HUES6 (cell line): ENCODE data around the gene PRSS21.
A peak's percentile ranks its signal among the peaks of the same experiment; 100 is the strongest.

ENCODE experiments used
- H3K27ac ChIP-seq: 2 replicates; pipeline ENCODE4 v1.7.0; 2013; ENCODE audit warnings: low read depth, mild to moderate bottlenecking, low read length, inconsistent platforms
- H3K27me3 ChIP-seq: 2 replicates; pipeline ENCODE4 v1.6.1; 2013; ENCODE audit warnings: low read length; ENCODE audit not compliant: control insufficient read depth, insufficient read depth
- H3K36me3 ChIP-seq: 2 replicates; pipeline ENCODE4 v1.6.1; 2013; ENCODE audit warnings: low read length; ENCODE audit not compliant: control insufficient read depth, insufficient read depth
- H3K4me1 ChIP-seq: 2 replicates; pipeline ENCODE4 v1.6.1; 2013; ENCODE audit warnings: low read length; ENCODE audit not compliant: control insufficient read depth, insufficient read depth
- H3K4me3 ChIP-seq: 2 replicates; pipeline ENCODE4 v1.5.1; 2013; ENCODE audit warnings: low read depth, low read length
- H3K9ac ChIP-seq: one replicate; pipeline ENCODE4 v1.6.1; 2013; ENCODE audit warnings: mild to moderate bottlenecking, low read length
- H3K9me3 ChIP-seq: 2 replicates; pipeline ENCODE4 v1.6.1; 2013; ENCODE audit warnings: low read depth, low read length; ENCODE audit not compliant: control insufficient read depth, insufficient read depth

The PRSS21 gene

DNA sequence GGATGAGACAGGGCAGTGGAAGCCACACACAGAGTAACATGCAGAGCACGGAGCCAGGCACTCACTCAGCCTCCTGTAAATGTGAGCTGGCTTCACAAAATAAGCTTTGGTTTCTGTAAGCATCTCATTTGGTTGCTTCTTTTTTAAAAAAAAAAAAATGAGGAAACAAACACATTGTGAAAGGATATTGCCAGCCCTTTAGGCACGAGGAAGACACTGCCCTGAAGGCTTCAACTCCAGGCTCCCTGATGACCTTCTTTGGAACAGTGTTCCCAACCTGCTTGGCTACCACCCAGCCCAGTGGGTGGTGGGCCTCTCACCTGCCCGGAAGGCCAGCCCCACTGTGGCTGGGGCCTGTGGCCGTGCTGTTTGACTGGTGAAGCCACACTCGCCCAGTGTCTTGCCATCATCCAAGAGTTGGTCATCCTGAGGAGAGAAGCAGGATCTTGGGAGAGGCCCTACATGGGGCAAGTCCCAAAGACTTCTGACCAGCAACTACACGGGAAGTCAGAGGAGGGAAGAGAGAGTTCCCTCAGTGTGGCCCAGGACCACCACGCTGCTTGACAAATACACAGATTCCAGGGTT is 41.8 kb upstream of the PRSS21 start:
- H3K9me3 ChIP-seq, result no peaks in the 10 kb centered on the region
- H3K36me3 ChIP-seq, result peaks cover 54% of the 10 kb centered on the region
- H3K27me3 ChIP-seq, result no peaks in the 10 kb centered on the region
- H3K4me1 ChIP-seq, result peaks cover 15% of the 10 kb centered on the region
- H3K27ac ChIP-seq, result no peak overlapping the region
- H3K9ac ChIP-seq, result no peak overlapping the region
- no peak overlapping the region for H3K4me3 ChIP-seq

DNA sequence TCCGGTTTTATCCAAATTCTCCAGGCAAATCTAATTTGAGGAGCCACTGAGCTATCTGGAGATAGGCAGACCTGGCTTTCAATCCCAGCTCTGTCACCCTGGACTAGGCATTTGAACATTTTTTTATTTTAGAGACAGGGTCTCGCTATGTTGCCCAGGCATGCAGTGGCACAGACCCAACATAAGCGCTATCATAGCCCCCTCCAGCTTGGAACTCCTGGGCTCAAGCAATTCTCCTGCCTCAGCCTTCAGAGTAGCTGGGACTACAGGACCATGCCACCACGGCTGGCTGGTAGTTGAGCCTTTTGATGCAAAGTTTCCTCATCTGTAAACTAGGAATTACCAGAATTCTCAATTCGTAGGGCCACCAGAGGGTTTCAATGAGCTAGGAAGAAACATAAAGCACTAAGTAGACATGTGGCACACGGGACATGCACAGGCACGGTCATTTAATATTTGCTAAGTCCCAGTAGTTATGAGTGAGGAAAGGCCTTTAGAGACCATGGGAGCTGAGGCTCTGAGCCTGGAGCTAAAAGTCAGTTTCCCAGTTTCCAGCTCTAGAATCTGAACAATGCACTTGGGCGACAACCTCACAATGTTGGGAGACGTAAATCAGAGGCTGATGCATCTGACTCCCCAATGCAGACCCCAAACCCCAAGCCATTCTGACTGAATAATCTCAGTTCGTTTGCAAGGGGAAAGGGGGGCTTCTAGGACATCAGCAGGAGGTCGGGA is 41.1 kb upstream of the PRSS21 start:
- peak overlapping the region; percentile 95 for H3K9ac ChIP-seq
- no peaks in the 10 kb centered on the region for H3K27me3 ChIP-seq
- no peaks in the 10 kb centered on the region for H3K9me3 ChIP-seq
- H3K4me1 ChIP-seq, result peaks cover 18% of the 10 kb centered on the region
- H3K27ac ChIP-seq, result peak overlapping the region; percentile 84; the same call in 1 of the 2 replicates
- peak overlapping the region; percentile 90 for H3K4me3 ChIP-seq
- H3K36me3 ChIP-seq, result peaks cover 47% of the 10 kb centered on the region

DNA sequence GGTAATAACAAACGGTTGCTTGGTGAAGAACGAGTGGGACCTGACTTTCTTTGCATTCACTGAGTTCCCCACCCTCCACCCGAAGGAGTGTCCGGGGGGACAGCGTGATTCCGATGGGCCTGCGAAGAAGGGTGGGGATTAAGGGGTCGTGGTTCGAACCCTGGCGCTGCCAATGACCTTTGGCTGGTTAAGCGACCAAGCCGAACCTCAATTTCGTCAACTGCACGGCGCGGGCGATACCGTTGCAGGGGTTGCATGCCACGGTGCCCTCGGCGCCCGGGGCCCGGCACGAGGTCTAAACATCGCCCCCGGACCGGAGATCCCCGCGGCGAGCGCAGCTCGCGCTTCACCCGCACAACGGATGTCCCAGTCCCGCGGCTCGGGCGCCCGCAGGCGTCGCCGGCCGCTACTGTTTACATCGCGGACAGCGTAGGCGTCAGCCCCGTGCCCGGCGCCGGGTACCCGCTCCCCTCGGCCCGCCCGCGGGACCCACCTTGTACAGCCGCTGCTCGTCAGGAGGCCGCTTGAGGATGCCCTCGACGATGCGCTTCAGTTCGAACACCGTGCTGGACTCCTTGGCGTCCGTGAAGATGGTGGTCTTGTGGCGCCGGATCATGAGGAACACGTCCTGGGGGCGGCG is 40.4 kb upstream of the PRSS21 start:
- H3K27me3 ChIP-seq, result no peaks in the 10 kb centered on the region
- H3K9me3 ChIP-seq, result no peaks in the 10 kb centered on the region
- H3K36me3 ChIP-seq, result peaks cover 40% of the 10 kb centered on the region
- peak overlapping the region; percentile 95 for H3K9ac ChIP-seq
- peak overlapping the region; percentile 90 for H3K4me3 ChIP-seq
- peak overlapping the region; percentile 84; the same call in 1 of the 2 replicates for H3K27ac ChIP-seq
- peaks cover 18% of the 10 kb centered on the region for H3K4me1 ChIP-seq

DNA sequence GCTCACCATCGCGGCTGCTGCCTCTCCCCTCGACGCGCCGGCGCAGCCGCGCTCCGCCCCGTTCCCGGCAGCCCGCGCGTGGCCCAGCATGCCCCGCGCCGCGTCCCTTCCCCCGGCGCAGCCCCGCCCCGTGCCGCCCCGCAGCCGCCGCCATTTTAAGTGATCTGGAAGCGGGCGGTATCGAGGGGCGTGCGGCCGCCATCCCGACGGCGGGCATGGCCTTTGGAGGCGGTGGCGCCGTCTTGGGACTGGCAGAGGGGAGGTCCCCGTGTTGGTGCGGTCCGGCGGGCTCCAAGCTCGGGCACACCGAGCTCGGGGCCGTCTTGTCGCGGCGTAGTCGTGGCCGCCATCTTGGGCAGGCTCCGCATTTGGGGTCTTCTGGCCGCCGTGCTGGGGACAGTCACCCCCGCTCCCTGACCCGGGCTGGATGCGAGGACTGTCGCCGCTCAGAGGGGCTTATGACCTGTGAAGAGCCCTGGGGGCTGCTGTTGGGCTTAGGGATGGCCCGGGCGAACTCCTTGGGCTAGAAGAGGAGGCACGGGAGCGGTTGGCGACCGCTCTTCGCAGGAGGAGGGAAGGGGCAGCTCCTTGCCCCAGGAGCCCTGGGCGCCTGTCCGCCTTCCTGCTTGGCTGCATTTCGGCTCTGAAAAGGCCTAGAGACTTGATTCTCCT is 39.7 kb upstream of the PRSS21 start, which contains the start of gene ELOB:
ELOB (minus strand) TSS at position 50 of the 672 bp plus-strand sequence; CDS start at position 9, 41 bp downstream.
- Histone ChIP-seq H3K27ac (peak within 1 kb of the TSS; percentile 98), H3K9ac (peak within 1 kb of the TSS; percentile 100), H3K4me3 (peak within 1 kb of the TSS; percentile 99), H3K4me1 (peaks cover 18% of the 10 kb centered on the region), H3K36me3 (peaks cover 33% of the 10 kb centered on the region), H3K27me3 (no peaks in the 10 kb centered on the region), H3K9me3 (no peaks in the 10 kb centered on the region)

DNA sequence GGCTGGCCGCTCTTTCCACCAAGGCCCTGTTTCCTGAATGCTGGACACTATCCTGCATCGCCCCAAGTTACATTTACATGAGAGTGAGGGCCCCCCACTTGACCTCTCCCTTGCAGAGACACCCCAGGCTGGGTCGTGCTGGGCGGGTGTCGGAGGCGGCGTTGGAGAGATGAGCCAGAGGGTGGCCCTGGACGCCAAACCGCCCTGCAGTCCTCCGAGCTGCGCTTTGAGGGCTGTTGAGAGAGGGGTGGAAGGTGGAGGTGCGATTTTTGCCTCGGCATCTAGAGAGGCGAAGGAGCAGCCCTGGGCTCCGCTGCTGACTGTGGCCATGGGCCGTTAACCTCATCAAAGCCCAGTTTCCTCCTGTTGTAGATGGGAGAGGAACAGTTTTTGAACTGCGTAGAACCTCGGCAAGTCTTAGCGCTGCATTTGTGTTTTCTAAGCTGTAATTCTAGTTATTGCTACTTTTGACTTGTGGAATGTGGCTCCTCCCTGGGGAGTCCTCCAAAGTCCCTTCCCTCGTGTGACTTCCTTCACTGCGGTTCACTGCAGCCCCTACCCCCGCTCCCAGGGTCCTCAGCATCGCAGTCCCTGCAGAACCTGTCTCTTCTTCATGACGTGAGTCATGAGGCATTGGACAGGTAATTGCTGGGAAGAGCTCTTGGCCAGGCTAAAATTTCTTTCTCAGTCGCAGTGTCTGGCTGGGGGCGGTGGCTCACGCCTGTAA is 39.0 kb upstream of the PRSS21 start:
- peak overlapping the region; percentile 98 for H3K27ac ChIP-seq
- H3K4me1 ChIP-seq, result peaks cover 18% of the 10 kb centered on the region
- H3K36me3 ChIP-seq, result peaks cover 27% of the 10 kb centered on the region
- H3K4me3 ChIP-seq, result peak overlapping the region; percentile 99
- H3K9ac ChIP-seq, result peak overlapping the region; percentile 100
- H3K27me3 ChIP-seq, result no peaks in the 10 kb centered on the region
- H3K9me3 ChIP-seq, result no peaks in the 10 kb centered on the region

DNA sequence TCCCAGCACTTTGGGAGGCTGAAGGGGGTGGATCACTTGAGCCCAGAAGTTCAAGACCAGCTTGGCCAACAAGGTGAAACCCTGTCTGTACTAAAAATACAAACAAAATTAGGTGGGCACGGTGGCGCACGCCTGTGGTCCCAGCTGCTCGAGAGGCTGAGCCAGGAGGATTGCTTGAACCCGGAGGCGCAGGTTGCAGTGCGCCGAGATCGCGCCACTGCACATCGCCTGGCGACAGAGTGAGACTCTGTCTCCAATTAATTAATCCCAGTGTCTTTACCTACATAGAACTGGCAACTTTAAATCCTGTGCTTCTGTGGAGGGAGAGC is 38.4 kb upstream of the PRSS21 start:
- H3K9ac ChIP-seq, result peak overlapping the region; percentile 100
- peaks cover 22% of the 10 kb centered on the region for H3K36me3 ChIP-seq
- H3K27ac ChIP-seq, result peak overlapping the region; percentile 98; the same call in 1 of the 2 replicates
- no peaks in the 10 kb centered on the region for H3K9me3 ChIP-seq
- H3K4me1 ChIP-seq, result peaks cover 18% of the 10 kb centered on the region
- peak overlapping the region; percentile 99 for H3K4me3 ChIP-seq
- no peaks in the 10 kb centered on the region for H3K27me3 ChIP-seq

DNA sequence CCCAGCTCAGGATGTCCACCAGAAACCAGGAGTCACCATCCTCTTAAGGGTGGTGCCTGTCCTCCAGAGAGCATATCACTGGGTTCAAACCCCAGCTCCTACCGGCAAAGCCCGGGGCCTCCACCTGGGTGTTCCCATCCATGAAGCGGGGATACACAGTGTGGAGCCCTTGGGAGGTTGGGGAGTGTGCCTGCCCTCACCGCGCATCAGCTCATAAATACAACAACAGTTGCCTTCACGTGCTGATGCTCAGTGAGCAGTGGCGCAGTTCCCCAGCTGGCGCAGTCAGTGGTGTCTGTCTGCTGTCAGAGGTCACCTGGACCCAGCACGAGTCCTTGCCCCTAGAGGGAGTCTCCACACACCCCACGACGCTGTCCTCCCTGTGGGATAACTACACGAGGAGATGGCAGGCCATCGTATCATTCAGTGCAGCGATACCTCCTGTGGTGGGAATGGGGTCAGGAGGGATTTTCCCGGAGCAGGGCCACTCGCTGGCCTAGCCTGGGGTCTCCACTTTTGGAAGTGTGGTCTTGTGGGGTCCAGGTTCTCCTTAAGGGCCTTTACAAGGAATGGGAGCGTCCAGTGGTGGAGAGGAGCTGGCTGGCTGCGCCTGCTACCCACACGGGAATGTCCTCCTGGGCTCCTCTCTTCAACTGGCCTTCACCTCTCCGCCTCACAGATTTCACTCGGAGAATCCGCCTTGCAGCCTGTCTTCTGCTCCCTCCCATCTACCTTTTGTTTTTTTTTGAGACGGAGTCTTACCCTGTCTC is 37.7 kb upstream of the PRSS21 start:
- 0 out of 2 replicates have a peak overlapping the region, but pooled peaks have one; percentile 99 for H3K4me3 ChIP-seq
- peaks cover 4% of the 10 kb centered on the region for H3K27me3 ChIP-seq
- no peak overlapping the region for H3K27ac ChIP-seq
- peaks cover 18% of the 10 kb centered on the region for H3K4me1 ChIP-seq
- H3K36me3 ChIP-seq, result peaks cover 15% of the 10 kb centered on the region
- H3K9me3 ChIP-seq, result no peaks in the 10 kb centered on the region
- no peak overlapping the region for H3K9ac ChIP-seq

DNA sequence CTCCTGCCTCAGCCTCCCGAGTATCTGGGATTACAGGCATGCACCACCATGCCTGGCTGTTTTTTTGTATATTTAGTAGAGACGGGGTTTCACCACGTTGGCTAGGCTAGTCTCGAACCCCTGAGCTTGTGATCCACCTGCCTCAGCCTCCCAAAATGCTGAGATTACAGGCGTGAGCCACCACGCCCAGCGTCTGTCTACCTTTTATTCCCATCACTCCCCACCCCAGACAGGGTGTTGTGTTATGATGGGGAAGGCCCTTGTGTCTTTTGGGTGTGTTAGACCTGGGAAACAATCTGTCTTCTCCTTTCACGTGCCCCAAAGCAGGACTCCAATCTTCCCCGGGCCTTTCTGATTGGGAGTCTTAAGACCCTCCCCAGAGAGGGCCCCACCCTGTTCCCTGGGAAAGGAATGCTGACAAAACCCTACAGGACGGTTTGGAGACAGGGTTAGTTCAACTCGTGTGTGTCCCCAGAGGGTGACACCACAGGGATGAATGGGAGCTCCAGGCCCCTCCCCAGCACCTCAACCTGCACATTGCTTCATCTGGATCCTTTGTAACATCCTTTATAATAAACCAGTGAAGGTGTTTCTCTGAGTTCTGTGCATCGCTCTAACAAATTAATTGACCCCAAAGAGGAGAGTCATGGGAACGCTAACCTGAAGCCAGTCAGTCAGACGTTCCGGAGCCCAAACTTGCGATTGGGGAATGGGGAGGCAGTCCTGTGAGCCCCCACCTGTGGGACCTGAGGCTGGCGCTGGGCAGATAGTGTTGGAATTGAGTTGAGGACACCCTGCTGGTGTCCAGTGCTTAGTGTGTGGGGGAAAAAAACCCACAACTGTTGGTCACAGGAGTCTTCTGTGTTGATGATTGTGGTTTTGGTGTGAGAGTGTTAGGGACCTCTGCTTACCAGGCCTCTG is 36.8 kb upstream of the PRSS21 start:
- Histone ChIP-seq H3K9me3 (no peaks in the 10 kb centered on the region), H3K9ac (no peak overlapping the region), H3K36me3 (peaks cover 6% of the 10 kb centered on the region), H3K27me3 (peaks cover 13% of the 10 kb centered on the region), H3K4me1 (peaks cover 18% of the 10 kb centered on the region), H3K4me3 (no peak overlapping the region), H3K27ac (no peak overlapping the region)

DNA sequence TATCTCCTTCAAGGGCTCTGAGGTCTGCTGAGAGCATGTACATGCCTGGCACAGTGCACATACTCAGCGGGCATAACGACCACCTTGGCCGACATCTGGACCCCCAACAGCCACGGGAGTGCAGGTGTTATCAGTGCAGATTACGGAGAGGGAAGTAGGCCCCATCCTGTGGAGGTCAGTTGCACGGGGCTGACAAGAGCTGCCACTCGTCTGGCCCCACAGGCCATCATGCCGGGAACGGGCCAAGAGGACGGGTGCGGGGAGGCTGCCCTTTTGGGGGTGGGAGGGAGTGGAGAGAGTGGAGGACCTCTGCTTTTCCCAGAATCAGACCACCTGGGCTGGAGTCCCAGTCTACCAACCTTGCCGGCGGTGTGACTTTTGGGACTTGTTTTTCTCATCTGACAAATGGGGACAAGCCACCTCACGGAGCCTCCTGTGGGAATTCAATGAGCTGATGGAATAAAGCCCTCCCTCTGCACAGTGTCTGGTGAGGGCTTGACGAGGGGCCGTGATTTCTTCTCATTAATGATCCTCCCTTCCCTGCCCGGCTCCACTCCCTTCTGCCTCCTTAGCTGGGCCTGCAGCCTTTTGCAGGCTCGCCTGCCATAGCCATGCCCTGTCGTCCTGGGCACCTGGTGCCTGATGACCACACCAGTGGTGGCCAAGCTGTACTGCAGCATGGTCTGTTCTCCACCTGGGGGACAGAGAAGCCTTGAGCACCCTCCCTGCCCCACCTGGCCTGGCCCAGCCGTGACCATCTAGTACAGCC is 34.3 kb upstream of the PRSS21 start:
- H3K9ac ChIP-seq, result no peak overlapping the region
- H3K9me3 ChIP-seq, result no peaks in the 10 kb centered on the region
- H3K27ac ChIP-seq, result no peak overlapping the region
- H3K4me3 ChIP-seq, result no peak overlapping the region
- peaks cover 20% of the 10 kb centered on the region; the same call in 1 of the 2 replicates for H3K4me1 ChIP-seq
- H3K36me3 ChIP-seq, result no peaks in the 10 kb centered on the region
- H3K27me3 ChIP-seq, result peaks cover 28% of the 10 kb centered on the region
